B cell (primary cell): ENCODE measurements around the gene HTT-AS.

Experiments used
- EZH2 ChIP-seq: IDR thresholded peaks from 2 replicates; pipeline ENCODE4 v1.6.1; 2012; ENCODE audit warnings: borderline replicate concordance, low read depth, mild to moderate bottlenecking, moderate library complexity, low read length; ENCODE audit not compliant: insufficient read depth, poor library complexity, severe bottlenecking
- TF ChIP-seq, protein P1 (sequence below): fragments of 200-600 bp; IDR thresholded peaks from one replicate; pipeline ENCODE4 v1.8.0; 2022; ENCODE audit warnings: antibody characterized with exemption, mild to moderate bottlenecking

DNA sequence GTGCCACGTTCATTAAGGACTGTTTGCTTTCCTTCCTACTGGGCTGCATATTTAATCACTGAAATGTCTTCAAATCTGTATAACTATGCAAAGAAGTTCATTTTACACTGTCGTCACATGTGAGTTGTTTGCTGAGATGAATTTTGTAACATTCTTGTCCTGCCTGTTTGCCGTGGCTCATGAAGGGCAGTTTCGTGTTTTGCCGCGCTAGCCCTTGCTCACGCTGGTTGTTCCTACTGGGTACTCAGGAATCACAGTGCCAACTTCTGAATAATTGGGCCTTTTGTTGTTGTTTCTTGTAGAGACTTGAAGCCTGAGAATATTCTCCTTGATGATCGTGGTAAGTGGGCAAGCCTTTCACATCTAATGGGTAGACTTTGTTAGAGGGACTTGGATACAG is 52.2 kb downstream of the HTT-AS start:
- TF ChIP-seq, protein P1, sequence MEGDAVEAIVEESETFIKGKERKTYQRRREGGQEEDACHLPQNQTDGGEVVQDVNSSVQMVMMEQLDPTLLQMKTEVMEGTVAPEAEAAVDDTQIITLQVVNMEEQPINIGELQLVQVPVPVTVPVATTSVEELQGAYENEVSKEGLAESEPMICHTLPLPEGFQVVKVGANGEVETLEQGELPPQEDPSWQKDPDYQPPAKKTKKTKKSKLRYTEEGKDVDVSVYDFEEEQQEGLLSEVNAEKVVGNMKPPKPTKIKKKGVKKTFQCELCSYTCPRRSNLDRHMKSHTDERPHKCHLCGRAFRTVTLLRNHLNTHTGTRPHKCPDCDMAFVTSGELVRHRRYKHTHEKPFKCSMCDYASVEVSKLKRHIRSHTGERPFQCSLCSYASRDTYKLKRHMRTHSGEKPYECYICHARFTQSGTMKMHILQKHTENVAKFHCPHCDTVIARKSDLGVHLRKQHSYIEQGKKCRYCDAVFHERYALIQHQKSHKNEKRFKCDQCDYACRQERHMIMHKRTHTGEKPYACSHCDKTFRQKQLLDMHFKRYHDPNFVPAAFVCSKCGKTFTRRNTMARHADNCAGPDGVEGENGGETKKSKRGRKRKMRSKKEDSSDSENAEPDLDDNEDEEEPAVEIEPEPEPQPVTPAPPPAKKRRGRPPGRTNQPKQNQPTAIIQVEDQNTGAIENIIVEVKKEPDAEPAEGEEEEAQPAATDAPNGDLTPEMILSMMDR = no peak
- TF ChIP-seq EZH2 = no peak
